NK-92 (cell line): ENCODE results near the gene PCK2.
A peak's percentile ranks its signal among the peaks of the same experiment; 100 is the strongest.

Experiments used
- DNase-seq: peaks from one replicate; lab custom pipeline; 2025; ENCODE audit not compliant: unreplicated experiment; lab: John Stamatoyannopoulos, UW

The PCK2 gene

GRCh38 chr14:24135834-24136683, 41.9 kb downstream of the PCK2 start, which contains the start of gene PSME1:
Gene PSME1, plus strand, starts transcription at chr14:24136194. Its CDS starts 69 bp downstream, at chr14:24136263.
- DNase-seq, result peak; percentile 41

GRCh38 chr14:24136684-24137528, 42.8 kb downstream of the PCK2 start:
- no peak for DNase-seq

- no peak for DNase-seq
These were observed 43.7 kb downstream of the PCK2 start for GRCh38 chr14:24137529-24138395.

GRCh38 chr14:24138396-24139271, 44.5 kb downstream of the PCK2 start:
- no peak for DNase-seq

- no peak for DNase-seq
These were observed 45.3 kb downstream of the PCK2 start for GRCh38 chr14:24139272-24139934.

GRCh38 chr14:24141097-24141880, 47.2 kb downstream of the PCK2 start, which contains the start of gene EMC9:
Gene EMC9, minus strand, starts transcription at chr14:24141591. Its CDS starts 287 bp downstream, at chr14:24141304.
- peak; percentile 98 for DNase-seq

GRCh38 chr14:24143511-24143910, 49.4 kb downstream of the PCK2 start:
- DNase-seq, result no peak

- no peak for DNase-seq
These were observed 50.3 kb downstream of the PCK2 start for GRCh38 chr14:24144451-24144850.

- DNase-seq, result no peak
These were observed 51.1 kb downstream of the PCK2 start for GRCh38 chr14:24145219-24145618.

GRCh38 chr14:24145690-24146452, 51.8 kb downstream of the PCK2 start:
- DNase-seq, result no peak

- peak; percentile 43 for DNase-seq
These were observed 52.4 kb downstream of the PCK2 start, which contains the start of gene PSME2 for GRCh38 chr14:24146453-24146977. Gene PSME2, minus strand, starts transcription at chr14:24146610. Its CDS starts 29 bp downstream, at chr14:24146581.

GRCh38 chr14:24146978-24147760, 53.1 kb downstream of the PCK2 start, which contains the start of gene RNF31:
Gene RNF31, plus strand, starts transcription at chr14:24147498. Its CDS starts 201 bp downstream, at chr14:24147699.
- DNase-seq, result peak; percentile 92

- no peak for DNase-seq
These were observed 53.8 kb downstream of the PCK2 start for GRCh38 chr14:24147761-24148428.

- no peak for DNase-seq
These were observed 55.3 kb downstream of the PCK2 start for GRCh38 chr14:24149302-24149969.

GRCh38 chr14:24150061-24150460, 56.0 kb downstream of the PCK2 start:
- no peak for DNase-seq
